ENCODE measurements around the gene TBC1D1. TPM values are rescaled to one million over a fixed set of nuclear protein-coding genes. Genes with fewer than 3 reads are reported as not detected.

TBC1D1 gene
- total RNA-seq, 1 experiment from 2014 or later = 42.6 TPM

DNA sequence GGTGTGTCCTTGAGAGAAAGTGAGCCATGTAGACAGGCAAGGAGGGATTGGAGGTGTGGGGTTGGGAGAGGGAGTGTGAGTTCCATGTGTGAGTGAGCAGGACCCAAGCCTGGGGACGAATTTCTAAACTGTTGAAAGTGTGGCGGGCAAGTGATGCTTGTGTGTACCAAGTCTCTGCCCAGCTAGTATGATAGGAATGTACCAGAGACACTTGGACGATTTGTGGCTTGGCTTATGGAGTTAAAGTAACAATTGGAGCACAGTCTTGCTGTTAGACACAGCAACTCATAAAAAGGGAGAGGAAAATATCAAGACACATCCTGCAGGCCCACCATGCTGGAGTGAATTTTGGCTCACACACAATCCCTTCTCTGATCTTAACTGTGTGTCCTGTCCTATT is 77.9 kb downstream of the TBC1D1 start:
- TF ChIP-seq EZH2 (IDR thresholded peaks at IDR 0.05; ENCODE audit: borderline replicate concordance, low read depth, low read length, poor library complexity, severe bottlenecking) = no peak
- TF ChIP-seq, protein P1, sequence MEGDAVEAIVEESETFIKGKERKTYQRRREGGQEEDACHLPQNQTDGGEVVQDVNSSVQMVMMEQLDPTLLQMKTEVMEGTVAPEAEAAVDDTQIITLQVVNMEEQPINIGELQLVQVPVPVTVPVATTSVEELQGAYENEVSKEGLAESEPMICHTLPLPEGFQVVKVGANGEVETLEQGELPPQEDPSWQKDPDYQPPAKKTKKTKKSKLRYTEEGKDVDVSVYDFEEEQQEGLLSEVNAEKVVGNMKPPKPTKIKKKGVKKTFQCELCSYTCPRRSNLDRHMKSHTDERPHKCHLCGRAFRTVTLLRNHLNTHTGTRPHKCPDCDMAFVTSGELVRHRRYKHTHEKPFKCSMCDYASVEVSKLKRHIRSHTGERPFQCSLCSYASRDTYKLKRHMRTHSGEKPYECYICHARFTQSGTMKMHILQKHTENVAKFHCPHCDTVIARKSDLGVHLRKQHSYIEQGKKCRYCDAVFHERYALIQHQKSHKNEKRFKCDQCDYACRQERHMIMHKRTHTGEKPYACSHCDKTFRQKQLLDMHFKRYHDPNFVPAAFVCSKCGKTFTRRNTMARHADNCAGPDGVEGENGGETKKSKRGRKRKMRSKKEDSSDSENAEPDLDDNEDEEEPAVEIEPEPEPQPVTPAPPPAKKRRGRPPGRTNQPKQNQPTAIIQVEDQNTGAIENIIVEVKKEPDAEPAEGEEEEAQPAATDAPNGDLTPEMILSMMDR (conservative IDR thresholded peaks at IDR 0.05; ENCODE audit: low read depth, low read length) = no peak
- no TSS peak for BruUV-seq (replicated peaks)
- intact Hi-C loops (cut with micrococcal nuclease; ENCODE audit: unreplicated experiment) = no loop called here

DNA sequence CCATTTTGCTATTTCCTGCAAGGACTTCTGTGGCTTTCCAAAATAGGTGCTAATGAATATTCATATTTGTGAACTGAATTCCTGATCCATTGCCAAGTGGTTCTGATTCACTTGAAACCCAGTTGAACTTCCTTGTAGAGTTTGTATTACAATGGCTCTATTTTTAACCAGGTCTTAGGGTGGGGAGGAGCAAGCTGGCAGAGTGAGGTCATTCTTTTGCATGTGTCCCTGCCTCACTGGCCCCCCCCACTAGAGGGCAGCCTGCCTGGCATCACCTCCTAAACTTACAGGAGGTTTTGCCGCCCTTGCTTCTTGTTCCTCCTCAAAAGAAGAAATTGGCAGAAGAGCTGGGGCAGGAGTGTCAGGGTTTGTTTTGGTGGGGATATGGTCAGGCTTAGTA is 79.8 kb downstream of the TBC1D1 start:
- Histone ChIP-seq H3K27ac (ENCODE audit: low read depth, low read length, poor library complexity, severe bottlenecking) (no peak overlapping the region), H3K4me3 (ENCODE audit: low read depth, low read length, poor library complexity, severe bottlenecking) (no peak overlapping the region), H3K9me3 (ENCODE audit: low read depth, low read length, poor library complexity, severe bottlenecking) (no peaks in the 10 kb centered on the region), H3K4me1 (ENCODE audit: insufficient read depth, low read length, poor library complexity, severe bottlenecking) (no peaks in the 10 kb centered on the region), H3K27me3 (replicated peaks; ENCODE audit: insufficient read depth, low read depth, low read length, poor library complexity) (no peaks in the 10 kb centered on the region), H3K36me3 (ENCODE audit: insufficient read depth, low read length, poor library complexity, severe bottlenecking) (no peaks in the 10 kb centered on the region)
- no peak for TF ChIP-seq EZH2 (IDR thresholded peaks at IDR 0.05; ENCODE audit: borderline replicate concordance, low read depth, low read length, poor library complexity, severe bottlenecking)
- TF ChIP-seq, protein P1 (conservative IDR thresholded peaks at IDR 0.05; ENCODE audit: low read depth, low read length) = peak; percentile 48
- BruUV-seq (replicated peaks) = no TSS peak
- ChIA-PET CTCF (no interaction called here), POLR2A (ENCODE audit: low non-redundant PET) (no interaction called here)
- intact Hi-C loops (cut with micrococcal nuclease; ENCODE audit: unreplicated experiment) = loop anchor here (10.0 kb wide), 1 partner anchor 166 kb away; no protein-coding TSS in a partner anchor
- DNase-seq (ENCODE audit: low spot score) = peak; percentile 41

More for the DNA sequence above, 77.9 kb downstream of the TBC1D1 start:
- no peak overlapping the region for H3K4me3 ChIP-seq (ENCODE audit: low read depth, low read length, poor library complexity, severe bottlenecking)
- H3K36me3 ChIP-seq (ENCODE audit: insufficient read depth, low read length, poor library complexity, severe bottlenecking) = no peaks in the 10 kb centered on the region
- ChIA-PET POLR2A (ENCODE audit: low non-redundant PET) (no interaction called here), CTCF (no interaction called here)
- no peak for DNase-seq (ENCODE audit: low spot score)
- H3K9me3 ChIP-seq (ENCODE audit: low read depth, low read length, poor library complexity, severe bottlenecking) = no peaks in the 10 kb centered on the region
- no peaks in the 10 kb centered on the region for H3K27me3 ChIP-seq (replicated peaks; ENCODE audit: insufficient read depth, low read depth, low read length, poor library complexity)
- no peaks in the 10 kb centered on the region for H3K4me1 ChIP-seq (ENCODE audit: insufficient read depth, low read length, poor library complexity, severe bottlenecking)
- no peak overlapping the region for H3K27ac ChIP-seq (ENCODE audit: low read depth, low read length, poor library complexity, severe bottlenecking)

DNA sequence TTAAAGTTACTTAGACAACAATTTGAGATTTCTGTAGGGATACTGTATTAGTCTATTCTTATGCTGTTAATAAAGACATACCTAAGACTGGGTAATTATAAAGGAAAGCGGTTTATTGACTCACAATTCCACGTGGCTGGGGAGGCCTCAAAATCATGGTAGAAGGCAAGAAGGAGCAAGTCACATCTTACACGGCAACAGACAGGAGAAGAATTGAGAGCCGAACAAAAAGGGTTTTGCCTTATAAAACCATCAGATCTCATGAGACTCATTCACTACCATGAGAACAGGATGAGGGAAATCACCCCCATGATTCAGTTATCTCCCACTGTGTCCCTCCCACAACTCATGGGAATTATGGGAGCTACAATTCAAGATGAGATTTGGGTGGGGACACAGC is 80.3 kb downstream of the TBC1D1 start:
- no peaks in the 10 kb centered on the region for H3K36me3 ChIP-seq (ENCODE audit: insufficient read depth, low read length, poor library complexity, severe bottlenecking)
- no peak for DNase-seq (ENCODE audit: low spot score)
- no peak for TF ChIP-seq EZH2 (IDR thresholded peaks at IDR 0.05; ENCODE audit: borderline replicate concordance, low read depth, low read length, poor library complexity, severe bottlenecking)
- TF ChIP-seq, protein P1 (conservative IDR thresholded peaks at IDR 0.05; ENCODE audit: low read depth, low read length) = no peak
- POLR2A ChIA-PET (ENCODE audit: low non-redundant PET) = no interaction called here
- CTCF ChIA-PET = no interaction called here
- H3K9me3 ChIP-seq (ENCODE audit: low read depth, low read length, poor library complexity, severe bottlenecking) = no peaks in the 10 kb centered on the region
- no peak overlapping the region for H3K27ac ChIP-seq (ENCODE audit: low read depth, low read length, poor library complexity, severe bottlenecking)
- intact Hi-C loops (cut with micrococcal nuclease; ENCODE audit: unreplicated experiment) = loop anchor here (10.0 kb wide), 1 partner anchor 166 kb away; no protein-coding TSS in a partner anchor
- H3K4me1 ChIP-seq (ENCODE audit: insufficient read depth, low read length, poor library complexity, severe bottlenecking) = no peaks in the 10 kb centered on the region
- no TSS peak for BruUV-seq (replicated peaks)
- H3K4me3 ChIP-seq (ENCODE audit: low read depth, low read length, poor library complexity, severe bottlenecking) = no peak overlapping the region
- H3K27me3 ChIP-seq (replicated peaks; ENCODE audit: insufficient read depth, low read depth, low read length, poor library complexity) = no peaks in the 10 kb centered on the region
